Stomach smooth muscle (tissue), 2 donors: Measurements from ENCODE around the gene SCAMP2.
"Not testable (repeated sequence)": the region's sequence is repeated elsewhere in the genome, so short reads cannot be mapped to it uniquely, and the experiment has no call there.

Experiments
- H3K27ac ChIP-seq: one replicate; pipeline ENCODE4 v1.7.0; 2013; ENCODE audit warnings: mild to moderate bottlenecking, low read length, inconsistent platforms
- H3K27me3 ChIP-seq, 2 donors: one replicate each; pipeline ENCODE4 v1.7.0; 2013; ENCODE audit warnings: low read length in 2 of 2; ENCODE audit not compliant: insufficient read depth in 2 of 2, control insufficient read depth in 1 of 2
- H3K36me3 ChIP-seq, 2 donors: one replicate each; pipeline ENCODE4 v1.7.0; 2013; ENCODE audit warnings: low read length in 2 of 2; ENCODE audit not compliant: control insufficient read depth in 2 of 2, insufficient read depth in 2 of 2
- H3K4me1 ChIP-seq: one replicate; pipeline ENCODE4 v1.7.0; 2013; ENCODE audit warnings: low read length; ENCODE audit not compliant: control insufficient read depth, insufficient read depth
- H3K4me3 ChIP-seq, 2 donors: one replicate each; pipeline ENCODE4 v1.7.0; 2013; ENCODE audit warnings: low read length in 2 of 2
- H3K9ac ChIP-seq, 2 donors: one replicate each; pipeline ENCODE4 v1.7.0; 2013; ENCODE audit warnings: low read length in 2 of 2, mild to moderate bottlenecking in 1 of 2
- H3K9me3 ChIP-seq, 2 donors: one replicate each; pipeline ENCODE4 v1.7.0; 2013; ENCODE audit warnings: low read length in 2 of 2; ENCODE audit not compliant: control insufficient read depth in 2 of 2
- donor health status: healthy.
- donor health status: Pancreatic carcinoma.

The SCAMP2 gene

GRCh38 chr15:74873036-74873755 is at the start of gene SCAMP2:
Gene SCAMP2 (minus strand): TSS chr15:74873365. CDS start chr15:74873255, 110 bp downstream.
- peak within 1 kb of the TSS; percentile 90 to 94 for H3K9ac ChIP-seq
- H3K27me3 ChIP-seq = no peaks in the 10 kb centered on the region
- H3K36me3 ChIP-seq = no peaks in the 10 kb centered on the region
- no peaks in the 10 kb centered on the region for H3K9me3 ChIP-seq
- peak within 1 kb of the TSS; percentile 78 for H3K27ac ChIP-seq
- H3K4me1 ChIP-seq = peaks cover 28% of the 10 kb centered on the region
- peak within 1 kb of the TSS; percentile 84 to 94 for H3K4me3 ChIP-seq

GRCh38 chr15:74920456-74920855 is 47.3 kb upstream of the SCAMP2 start:
- peaks cover 36 to 44% of the 10 kb centered on the region in 2 donors for H3K36me3 ChIP-seq
- H3K27ac ChIP-seq = no peak overlapping the region
- no peaks in the 10 kb centered on the region for H3K9me3 ChIP-seq
- no peaks in the 10 kb centered on the region for H3K27me3 ChIP-seq
- H3K9ac ChIP-seq = no peak overlapping the region
- no peak overlapping the region for H3K4me3 ChIP-seq
- no peaks in the 10 kb centered on the region for H3K4me1 ChIP-seq

- no peaks in the 10 kb centered on the region for H3K27me3 ChIP-seq
- H3K9ac ChIP-seq = no peak overlapping the region
- peaks cover 31 to 38% of the 10 kb centered on the region in 2 donors for H3K36me3 ChIP-seq
- H3K4me3 ChIP-seq = no peak overlapping the region
- no peaks in the 10 kb centered on the region for H3K9me3 ChIP-seq
- H3K27ac ChIP-seq = no peak overlapping the region
- H3K4me1 ChIP-seq = no peaks in the 10 kb centered on the region
Measured at GRCh38 chr15:74917676-74918075, 44.5 kb upstream of the SCAMP2 start.

- not testable (repeated sequence) for H3K9me3 ChIP-seq, H3K27ac ChIP-seq, H3K9ac ChIP-seq, H3K4me3 ChIP-seq, H3K4me1 ChIP-seq, H3K27me3 ChIP-seq
- peaks cover 15 to 25% of the 10 kb centered on the region in 2 donors for H3K36me3 ChIP-seq
Measured at GRCh38 chr15:74913799-74914198, 40.6 kb upstream of the SCAMP2 start.

- Histone ChIP-seq H3K36me3 (peaks cover 13 to 18% of the 10 kb centered on the region in 2 donors), H3K9me3 (no peaks in the 10 kb centered on the region), H3K4me1 (no peaks in the 10 kb centered on the region), H3K4me3 (no peak overlapping the region), H3K9ac (no peak overlapping the region), H3K27ac (no peak overlapping the region), H3K27me3 (no peaks in the 10 kb centered on the region)
Measured at GRCh38 chr15:74913041-74913440, 39.9 kb upstream of the SCAMP2 start.

- no peak overlapping the region for H3K4me3 ChIP-seq
- no peak overlapping the region for H3K9ac ChIP-seq
- no peak overlapping the region for H3K27ac ChIP-seq
- H3K27me3 ChIP-seq = no peaks in the 10 kb centered on the region
- H3K9me3 ChIP-seq = no peaks in the 10 kb centered on the region
- H3K4me1 ChIP-seq = peaks cover 17% of the 10 kb centered on the region
- H3K36me3 ChIP-seq = peaks cover 17 to 23% of the 10 kb centered on the region in 2 donors
Measured at GRCh38 chr15:74908635-74909034, 35.5 kb upstream of the SCAMP2 start.

GRCh38 chr15:74907163-74907870 is 34.2 kb upstream of the SCAMP2 start:
- Histone ChIP-seq H3K4me1 (peaks cover 17% of the 10 kb centered on the region), H3K4me3 (peak overlapping the region; percentile 93 to 99), H3K27ac (peak overlapping the region; percentile 92), H3K9ac (peak overlapping the region; percentile 96 to 99), H3K9me3 (no peaks in the 10 kb centered on the region), H3K36me3 (peaks cover 25 to 28% of the 10 kb centered on the region in 2 donors), H3K27me3 (no peaks in the 10 kb centered on the region)

GRCh38 chr15:74906450-74907162 is 33.4 kb upstream of the SCAMP2 start, which contains the start of gene FAM219B:
Gene FAM219B (minus strand): TSS chr15:74906851. CDS start chr15:74906800, 51 bp downstream.
- Histone ChIP-seq H3K4me1 (peaks cover 19% of the 10 kb centered on the region), H3K9me3 (no peaks in the 10 kb centered on the region), H3K27ac (peak within 1 kb of the TSS; percentile 92), H3K4me3 (peak within 1 kb of the TSS; percentile 93 to 99), H3K27me3 (no peaks in the 10 kb centered on the region), H3K9ac (peak within 1 kb of the TSS; percentile 96 to 99), H3K36me3 (peaks cover 30% of the 10 kb centered on the region in 2 donors)

GRCh38 chr15:74906067-74906449 is 32.9 kb upstream of the SCAMP2 start:
- no peaks in the 10 kb centered on the region for H3K9me3 ChIP-seq
- peak overlapping the region; percentile 96 to 99 for H3K9ac ChIP-seq
- peak overlapping the region; percentile 92 for H3K27ac ChIP-seq
- H3K36me3 ChIP-seq = peaks cover 31 to 32% of the 10 kb centered on the region in 2 donors
- peak overlapping the region; percentile 93 to 99 for H3K4me3 ChIP-seq
- no peaks in the 10 kb centered on the region for H3K27me3 ChIP-seq
- peaks cover 25% of the 10 kb centered on the region for H3K4me1 ChIP-seq

- H3K27me3 ChIP-seq = no peaks in the 10 kb centered on the region
- H3K9ac ChIP-seq = no peak overlapping the region
- H3K27ac ChIP-seq = no peak overlapping the region
- H3K4me3 ChIP-seq = no peak overlapping the region
- H3K9me3 ChIP-seq = no peaks in the 10 kb centered on the region
- peaks cover 45 to 47% of the 10 kb centered on the region in 2 donors for H3K36me3 ChIP-seq
- H3K4me1 ChIP-seq = peaks cover 25% of the 10 kb centered on the region
Measured at GRCh38 chr15:74904190-74904805, 31.1 kb upstream of the SCAMP2 start.
